Activated CD8-positive, alpha-beta T cell treated with anti-CD3 and anti-CD28 coated beads for 36 hours (primary cell): Measurements from ENCODE around the gene TRMT44. TPM values are rescaled to one million over a fixed set of nuclear protein-coding genes. Genes with fewer than 3 reads are reported as not detected.

Experiments
- ATAC-seq: fragments of 200-7000 bp; cut with Tn5 transposase; one replicate; pipeline ENCODE4 v1.10.0; 2021; ENCODE audit warnings: mild to moderate bottlenecking, moderate library complexity
- CTCF ChIA-PET: fragments of 350-600 bp; sonication (Branson Sonifier 250); formaldehyde crosslinking; loops from one replicate; lab custom pipeline; 2021; ENCODE audit warnings: antibody characterized with exemption; lab: Charles Lee
- POLR2A ChIA-PET: fragments of 350-600 bp; sonication (Branson Sonifier 250); formaldehyde crosslinking; loops from one replicate; lab custom pipeline; 2021; ENCODE audit warnings: antibody characterized with exemption; lab: Charles Lee
- DNase-seq: peaks from one replicate; pipeline ENCODE4 v3.0.0-alpha.2; 2020
- H3K27ac Mint-ChIP-seq: one replicate; pipeline ENCODE4 v1.8.0; 2021; ENCODE audit warnings: mild to moderate bottlenecking, mixed read lengths
- H3K27me3 Mint-ChIP-seq: one replicate; pipeline ENCODE4 v1.8.0; 2021; ENCODE audit warnings: mixed read lengths
- H3K36me3 Mint-ChIP-seq: one replicate; pipeline ENCODE4 v1.8.0; 2021; ENCODE audit warnings: low read depth, mixed read lengths
- H3K4me1 Mint-ChIP-seq: one replicate; pipeline ENCODE4 v1.8.0; 2021; ENCODE audit warnings: low read depth, mixed read lengths
- H3K4me3 Mint-ChIP-seq: one replicate; pipeline ENCODE4 v1.8.0; 2021; ENCODE audit warnings: mild to moderate bottlenecking, moderate library complexity, mixed read lengths
- H3K9me3 Mint-ChIP-seq: one replicate; pipeline ENCODE4 v1.8.0; 2021; ENCODE audit warnings: mixed read lengths
- intact Hi-C: fragments of 100-400 bp; cut with micrococcal nuclease; formaldehyde crosslinking; loops from one replicate; pipeline ENCODE4 v1.10.0; 2022
- total RNA-seq, 2 experiments: library from RNA; stranded (reverse); gene quantifications; one replicate each; pipeline ENCODE4 v1.2.3, GENCODE V29; 2021
- TF ChIP-seq, protein P1 (sequence below): fragments of 200-600 bp; IDR thresholded peaks from one replicate; pipeline ENCODE4 v1.8.0; 2022; ENCODE audit warnings: antibody characterized with exemption, mild to moderate bottlenecking

The TRMT44 gene
- total RNA-seq, 2 experiments from 2014 or later, result 25.5 to 26.3 TPM

DNA sequence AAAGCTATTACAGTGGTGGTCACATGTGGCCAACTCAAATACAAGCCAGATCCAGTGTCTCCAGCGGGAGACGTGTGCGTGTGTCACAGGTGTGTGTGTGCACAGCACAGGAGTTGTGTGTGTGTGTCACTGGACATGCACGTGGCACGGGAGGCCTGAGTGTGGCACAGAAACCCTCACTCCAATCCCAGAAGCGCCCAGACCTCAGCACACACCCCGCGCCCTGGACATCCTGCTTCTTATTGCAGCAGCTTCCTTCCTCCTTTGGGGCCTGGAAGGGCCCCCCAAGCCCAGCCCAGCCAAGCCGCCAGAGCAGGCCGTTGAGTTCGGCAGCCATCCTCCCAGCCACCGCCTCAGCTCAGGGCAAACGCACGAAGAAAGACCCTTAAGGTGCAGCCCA lies 37.9 kb upstream of the TRMT44 start:
- ATAC-seq (no peak), DNase-seq (no peak)
- ChIA-PET POLR2A (interaction anchor here (0.7 kb wide), 1 partner anchor 160 kb away, joined by 3 read pairs; no protein-coding TSS in a partner anchor), CTCF (interaction anchor here (0.7 to 3.2 kb wide), 14 partner anchors 11 to 262 kb away, joined by 3 to 23 read pairs (median 4); no protein-coding TSS in a partner anchor)
- Mint-ChIP-seq H3K36me3 (peaks cover 6% of the 10 kb centered on the region), H3K4me3 (no peak overlapping the region), H3K27me3 (no peaks in the 10 kb centered on the region), H3K9me3 (no peaks in the 10 kb centered on the region), H3K27ac (no peak overlapping the region), H3K4me1 (no peaks in the 10 kb centered on the region)
- intact Hi-C loops, result loop anchor here (5.0 to 10.0 kb wide), 2 partner anchors 160 to 228 kb away; no protein-coding TSS in a partner anchor
- TF ChIP-seq, protein P1, sequence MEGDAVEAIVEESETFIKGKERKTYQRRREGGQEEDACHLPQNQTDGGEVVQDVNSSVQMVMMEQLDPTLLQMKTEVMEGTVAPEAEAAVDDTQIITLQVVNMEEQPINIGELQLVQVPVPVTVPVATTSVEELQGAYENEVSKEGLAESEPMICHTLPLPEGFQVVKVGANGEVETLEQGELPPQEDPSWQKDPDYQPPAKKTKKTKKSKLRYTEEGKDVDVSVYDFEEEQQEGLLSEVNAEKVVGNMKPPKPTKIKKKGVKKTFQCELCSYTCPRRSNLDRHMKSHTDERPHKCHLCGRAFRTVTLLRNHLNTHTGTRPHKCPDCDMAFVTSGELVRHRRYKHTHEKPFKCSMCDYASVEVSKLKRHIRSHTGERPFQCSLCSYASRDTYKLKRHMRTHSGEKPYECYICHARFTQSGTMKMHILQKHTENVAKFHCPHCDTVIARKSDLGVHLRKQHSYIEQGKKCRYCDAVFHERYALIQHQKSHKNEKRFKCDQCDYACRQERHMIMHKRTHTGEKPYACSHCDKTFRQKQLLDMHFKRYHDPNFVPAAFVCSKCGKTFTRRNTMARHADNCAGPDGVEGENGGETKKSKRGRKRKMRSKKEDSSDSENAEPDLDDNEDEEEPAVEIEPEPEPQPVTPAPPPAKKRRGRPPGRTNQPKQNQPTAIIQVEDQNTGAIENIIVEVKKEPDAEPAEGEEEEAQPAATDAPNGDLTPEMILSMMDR, result no peak

GRCh38 chr4:8403173-8403753 lies 37.3 kb upstream of the TRMT44 start:
- Mint-ChIP-seq H3K4me1 (no peaks in the 10 kb centered on the region), H3K27me3 (no peaks in the 10 kb centered on the region), H3K4me3 (no peak overlapping the region), H3K36me3 (peaks cover 8% of the 10 kb centered on the region), H3K27ac (no peak overlapping the region), H3K9me3 (no peaks in the 10 kb centered on the region)
- intact Hi-C loops, result loop anchor here (5.0 to 10.0 kb wide), 2 partner anchors 161 to 228 kb away; no protein-coding TSS in a partner anchor
- POLR2A ChIA-PET, result interaction anchor here (0.7 kb wide), 1 partner anchor 161 kb away, joined by 3 read pairs; no protein-coding TSS in a partner anchor
- CTCF ChIA-PET, result interaction anchor here (0.7 to 3.2 kb wide), 14 partner anchors 11 to 262 kb away, joined by 3 to 23 read pairs (median 4); no protein-coding TSS in a partner anchor
- TF ChIP-seq, protein P1, result peak; percentile 79
- DNase-seq, result peak; percentile 63
- peak; percentile 67 for ATAC-seq

GRCh38 chr4:8403976-8404375 lies 36.6 kb upstream of the TRMT44 start:
- DNase-seq, result no peak
- intact Hi-C loops, result loop anchor here (5.0 to 10.0 kb wide), 2 partner anchors 162 to 229 kb away; no protein-coding TSS in a partner anchor
- ChIA-PET CTCF (interaction anchor here (1.4 to 3.2 kb wide), 5 partner anchors 13 to 228 kb away, joined by 3 to 23 read pairs (median 12); no protein-coding TSS in a partner anchor), POLR2A (no interaction called here)
- Mint-ChIP-seq H3K27ac (no peak overlapping the region), H3K4me1 (no peaks in the 10 kb centered on the region), H3K27me3 (no peaks in the 10 kb centered on the region), H3K4me3 (no peak overlapping the region), H3K36me3 (peaks cover 9% of the 10 kb centered on the region), H3K9me3 (no peaks in the 10 kb centered on the region)
- TF ChIP-seq, protein P1, result no peak
- ATAC-seq, result no peak

GRCh38 chr4:8404791-8405515 lies 35.6 kb upstream of the TRMT44 start:
- Mint-ChIP-seq H3K27ac (no peak overlapping the region), H3K36me3 (peaks cover 14% of the 10 kb centered on the region), H3K9me3 (no peaks in the 10 kb centered on the region), H3K4me1 (peaks cover 6% of the 10 kb centered on the region), H3K27me3 (no peaks in the 10 kb centered on the region), H3K4me3 (no peak overlapping the region)
- DNase-seq, result no peak
- TF ChIP-seq, protein P1, result no peak
- POLR2A ChIA-PET, result no interaction called here
- intact Hi-C loops, result loop anchor here (5.0 to 10.0 kb wide), 2 partner anchors 163 to 230 kb away; no protein-coding TSS in a partner anchor
- ATAC-seq, result no peak
- CTCF ChIA-PET, result interaction anchor here (1.5 kb wide), 1 partner anchor 138 kb away, joined by 4 read pairs; no protein-coding TSS in a partner anchor
